Bronchial epithelial cell (primary cell): ENCODE data around the gene NCLN. TPM values are rescaled to one million over a fixed set of nuclear protein-coding genes. Genes with fewer than 3 reads are reported as not detected.

ENCODE experiments used
- DNase-seq: peaks from one replicate; pipeline ENCODE4 v3.0.0-alpha.2; 2010; ENCODE audit warnings: low read depth
- FAIRE-seq: peaks from 2 replicates; lab custom pipeline; 2011; peaks lifted over from hg19 to GRCh38; lab: Jason Lieb, UNC
- H3K27me3 ChIP-seq: 2 replicates; pipeline ENCODE4 v1.5.1; 2011; ENCODE audit warnings: low read length; ENCODE audit not compliant: control insufficient read depth, insufficient read depth
- H3K36me3 ChIP-seq: 2 replicates; pipeline ENCODE4 v1.5.1; 2011; ENCODE audit warnings: low read length; ENCODE audit not compliant: control insufficient read depth, insufficient read depth
- H3K4me3 ChIP-seq: 2 replicates; pipeline ENCODE4 v1.5.1; 2011; ENCODE audit warnings: mild to moderate bottlenecking, low read depth, low read length, control low read depth
- CTCF ChIP-seq: IDR thresholded peaks from 2 replicates; pipeline ENCODE4 v1.5.1; 2011; ENCODE audit warnings: mild to moderate bottlenecking, moderate library complexity, low read length, control low read depth, inconsistent platforms; ENCODE audit not compliant: insufficient read depth, severe bottlenecking
- total RNA-seq: library from RNA; depleted of rRNA; stranded (reverse); fragments of >200 nt; gene quantifications from 2 replicates; pipeline ENCODE4 v1.2.1, GENCODE V29; 2014

The NCLN gene
- total RNA-seq, 1 donor from 2014 or later: 41.6 TPM

GRCh38 chr19:3253270-3253669 is 67.5 kb downstream of the NCLN start:
- peak; percentile 88 for FAIRE-seq
- Histone ChIP-seq H3K36me3 (no peaks in the 10 kb centered on the region), H3K27me3 (no peaks in the 10 kb centered on the region), H3K4me3 (no peak overlapping the region)
- TF ChIP-seq CTCF: no peak
- no peak for DNase-seq

- TF ChIP-seq CTCF: no peak
- DNase-seq (no peak), FAIRE-seq (no peak)
- H3K36me3 ChIP-seq: no peaks in the 10 kb centered on the region
- no peak overlapping the region for H3K4me3 ChIP-seq
- no peaks in the 10 kb centered on the region for H3K27me3 ChIP-seq
Observed at GRCh38 chr19:3254520-3254919, 68.8 kb downstream of the NCLN start.

GRCh38 chr19:3257071-3257470 is 71.3 kb downstream of the NCLN start:
- Histone ChIP-seq H3K4me3 (no peak overlapping the region), H3K27me3 (no peaks in the 10 kb centered on the region), H3K36me3 (no peaks in the 10 kb centered on the region)
- no peak for FAIRE-seq
- DNase-seq: no peak
- no peak for TF ChIP-seq CTCF

Other genes starting within 250 kb of the NCLN start
- gene ZNF77, start 241.0 kb upstream of the NCLN start, total RNA-seq: 7.9 and 9.2 TPM in 2 replicates
- gene TLE6, start 208.4 kb upstream of the NCLN start, total RNA-seq: under 0.01 TPM in 1 of 2 replicates, not detected in the other
- 0.53 and 1.0 TPM in 2 replicates for gene TLE2, start 156.7 kb upstream of the NCLN start, total RNA-seq
- gene TLE5, start 123.4 kb upstream of the NCLN start, total RNA-seq: 144 and 200 TPM in 2 replicates
- 47.9 and 48.1 TPM in 2 replicates for gene GNA11, start 91.6 kb upstream of the NCLN start, total RNA-seq
- gene GNA15, start 49.9 kb upstream of the NCLN start, total RNA-seq: 85.0 and 106 TPM in 2 replicates
- 0.26 and 0.90 TPM in 2 replicates for gene S1PR4, start 7.2 kb upstream of the NCLN start, total RNA-seq
- gene CELF5, start 38.7 kb downstream of the NCLN start, total RNA-seq: not detected in 2 replicates
- 17.6 and 22.0 TPM in 2 replicates for gene NFIC, start 180.7 kb downstream of the NCLN start, total RNA-seq